ENCODE measurements around the gene MGAT3. TPM values are rescaled to one million over a fixed set of nuclear protein-coding genes. Genes with fewer than 3 reads are reported as not detected.

The MGAT3 gene
- total and polyA plus RNA-seq, 8 donors: 0.89 to 12.0 (median 1.6) TPM

DNA sequence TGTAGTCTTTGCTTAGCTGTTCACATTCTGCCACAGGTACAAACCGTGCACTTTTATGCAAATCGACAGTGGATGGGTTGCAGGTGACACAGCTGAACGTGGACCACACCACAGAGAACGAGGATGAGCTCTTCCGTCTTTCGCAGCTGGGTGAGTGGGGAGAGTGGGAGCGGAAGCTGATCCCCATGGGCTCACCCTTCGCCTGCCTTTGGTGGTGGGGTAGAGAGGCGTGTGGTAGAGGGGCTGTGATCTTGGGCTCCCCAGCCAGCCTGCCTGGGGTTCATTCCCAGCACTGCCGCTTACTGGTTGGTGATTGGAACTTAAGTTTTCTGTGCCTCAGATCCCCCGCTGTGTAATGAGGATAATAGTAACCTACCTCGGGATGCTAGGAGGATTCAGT, 38.1 kb upstream of the MGAT3 start:
- Histone ChIP-seq H3K36me3 (peaks cover 72 to 93% (median 89%) of the 10 kb centered on the region in 4 donors), H3K9me3 (no peaks in the 10 kb centered on the region)
- intact Hi-C loops (cut with DNase I; ENCODE audit: low total_unique reads): no loop called here

DNA sequence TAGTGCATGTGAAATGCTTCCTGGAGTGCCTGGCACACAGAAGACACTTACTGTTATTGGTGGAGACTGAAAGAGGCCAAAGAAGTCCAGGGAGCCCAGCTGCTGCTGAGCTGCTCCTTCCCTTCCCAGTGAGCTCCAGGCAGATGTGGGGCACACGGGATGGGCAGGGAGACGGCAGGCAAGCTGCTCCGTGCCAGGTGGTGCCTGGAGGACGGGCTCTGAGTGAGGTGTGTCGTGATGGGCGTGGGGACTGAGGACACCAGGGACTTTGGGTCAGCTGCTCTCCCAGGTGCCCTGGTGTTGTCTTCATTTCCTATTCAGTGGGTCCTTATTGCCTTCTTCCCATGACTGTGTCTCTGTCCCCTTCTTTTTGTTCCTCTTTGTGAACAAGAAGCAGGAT, 37.7 kb upstream of the MGAT3 start:
- intact Hi-C loops (cut with DNase I; ENCODE audit: low total_unique reads): no loop called here
- peaks cover 76 to 97% (median 93%) of the 10 kb centered on the region in 4 donors for H3K36me3 ChIP-seq

More for the DNA sequence above, 38.1 kb upstream of the MGAT3 start:
- WGBS, 5 donors: 89 to 96% (median 91%) methylated on average over 11 to 12 of the region's 12 CpGs
- Histone ChIP-seq H3K4me1 (peaks cover 0 to 10% (median 4%) of the 10 kb centered on the region in 4 donors), H3K27me3 (no peaks in the 10 kb centered on the region), H3K27ac (no peak overlapping the region), H3K4me3 (no peak overlapping the region)
- DNase-seq: no peak
- TF ChIP-seq EP300 (IDR thresholded peaks at IDR 0.05) (no peak), POLR2AphosphoS5 (IDR thresholded peaks at IDR 0.05) (no peak), POLR2A (IDR thresholded peaks at IDR 0.05) (no peak)
- TF ChIP-seq, protein P1, sequence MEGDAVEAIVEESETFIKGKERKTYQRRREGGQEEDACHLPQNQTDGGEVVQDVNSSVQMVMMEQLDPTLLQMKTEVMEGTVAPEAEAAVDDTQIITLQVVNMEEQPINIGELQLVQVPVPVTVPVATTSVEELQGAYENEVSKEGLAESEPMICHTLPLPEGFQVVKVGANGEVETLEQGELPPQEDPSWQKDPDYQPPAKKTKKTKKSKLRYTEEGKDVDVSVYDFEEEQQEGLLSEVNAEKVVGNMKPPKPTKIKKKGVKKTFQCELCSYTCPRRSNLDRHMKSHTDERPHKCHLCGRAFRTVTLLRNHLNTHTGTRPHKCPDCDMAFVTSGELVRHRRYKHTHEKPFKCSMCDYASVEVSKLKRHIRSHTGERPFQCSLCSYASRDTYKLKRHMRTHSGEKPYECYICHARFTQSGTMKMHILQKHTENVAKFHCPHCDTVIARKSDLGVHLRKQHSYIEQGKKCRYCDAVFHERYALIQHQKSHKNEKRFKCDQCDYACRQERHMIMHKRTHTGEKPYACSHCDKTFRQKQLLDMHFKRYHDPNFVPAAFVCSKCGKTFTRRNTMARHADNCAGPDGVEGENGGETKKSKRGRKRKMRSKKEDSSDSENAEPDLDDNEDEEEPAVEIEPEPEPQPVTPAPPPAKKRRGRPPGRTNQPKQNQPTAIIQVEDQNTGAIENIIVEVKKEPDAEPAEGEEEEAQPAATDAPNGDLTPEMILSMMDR (IDR thresholded peaks at IDR 0.05): no peak

DNA sequence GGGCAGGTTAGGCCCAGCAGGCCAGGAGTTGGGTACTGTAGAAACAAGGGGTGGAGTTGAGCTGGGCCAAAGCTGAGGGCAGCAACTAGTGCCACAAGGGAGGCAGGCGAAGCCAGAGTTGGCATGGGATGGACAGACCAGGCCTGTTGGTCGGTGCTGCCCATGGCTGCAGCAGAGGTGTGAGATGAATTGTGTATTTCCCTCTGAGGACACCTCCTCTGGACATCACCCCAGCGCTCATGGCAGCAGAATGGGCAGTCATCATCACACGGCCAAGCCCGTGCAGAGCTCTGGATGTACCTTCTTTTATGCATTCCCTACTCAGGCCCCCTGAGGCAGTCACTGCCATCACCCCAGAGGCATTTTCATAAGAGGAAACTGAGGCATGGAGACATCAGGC, 36.9 kb upstream of the MGAT3 start:
- peaks cover 84 to 100% (median 99%) of the 10 kb centered on the region in 4 donors for H3K36me3 ChIP-seq
- no peaks in the 10 kb centered on the region for H3K27me3 ChIP-seq
- no peak for DNase-seq
- TF ChIP-seq, protein P1 (IDR thresholded peaks at IDR 0.05): no peak
- TF ChIP-seq POLR2A (IDR thresholded peaks at IDR 0.05) (no peak), POLR2AphosphoS5 (IDR thresholded peaks at IDR 0.05) (no peak), EP300 (IDR thresholded peaks at IDR 0.05) (no peak)
- intact Hi-C loops (cut with DNase I; ENCODE audit: low total_unique reads): no loop called here
- peaks cover 0 to 2% (median under 1%) of the 10 kb centered on the region in 4 donors for H3K4me1 ChIP-seq
- H3K27ac ChIP-seq: no peak overlapping the region
- WGBS, 5 donors: 84 to 95% (median 93%) methylated on average over 4 to 5 of the region's 5 CpGs
- H3K4me3 ChIP-seq: no peak overlapping the region
- H3K9me3 ChIP-seq: no peaks in the 10 kb centered on the region

More for the DNA sequence above, 37.7 kb upstream of the MGAT3 start:
- Histone ChIP-seq H3K4me3 (no peak overlapping the region), H3K9me3 (no peaks in the 10 kb centered on the region), H3K27ac (no peak overlapping the region), H3K27me3 (no peaks in the 10 kb centered on the region), H3K4me1 (peaks cover 0 to 8% (median 3%) of the 10 kb centered on the region in 4 donors)
- 88 to 94% (median 92%) methylated on average over 5 to 6 of the region's 6 CpGs for WGBS, 5 donors
- DNase-seq: no peak
- TF ChIP-seq, protein P1 (IDR thresholded peaks at IDR 0.05): no peak
- TF ChIP-seq EP300 (IDR thresholded peaks at IDR 0.05): no peak
- TF ChIP-seq POLR2A (IDR thresholded peaks at IDR 0.05): no peak

DNA sequence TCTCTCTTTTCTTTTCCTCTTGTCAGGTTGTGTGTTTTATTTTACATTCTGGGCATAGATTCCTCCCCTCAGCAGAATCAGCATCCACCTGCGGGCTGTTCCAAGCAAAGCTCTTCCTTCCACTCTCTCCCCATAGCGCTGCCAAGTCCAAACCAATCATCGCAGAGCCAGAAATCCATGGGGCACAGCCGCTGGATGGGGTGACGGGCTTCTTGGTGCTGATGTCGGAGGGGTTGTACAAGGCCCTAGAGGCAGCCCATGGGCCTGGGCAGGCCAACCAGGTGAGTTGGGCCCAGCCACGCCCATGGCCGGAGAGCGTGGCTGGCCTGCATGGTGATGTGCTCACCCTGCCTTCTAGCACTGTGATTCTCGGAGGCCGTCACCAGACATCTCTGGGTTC, 35.1 kb upstream of the MGAT3 start:
- no peaks in the 10 kb centered on the region for H3K27me3 ChIP-seq
- H3K27ac ChIP-seq: no peak overlapping the region
- no peaks in the 10 kb centered on the region for H3K4me1 ChIP-seq
- H3K4me3 ChIP-seq: no peak overlapping the region
- no peak for DNase-seq
- H3K9me3 ChIP-seq: no peaks in the 10 kb centered on the region
- peaks cover 75 to 100% (median 97%) of the 10 kb centered on the region in 4 donors for H3K36me3 ChIP-seq
- 92 to 99% (median 95%) methylated on average over 6 to 11 of the region's 11 CpGs for WGBS, 5 donors
- TF ChIP-seq, protein P1 (IDR thresholded peaks at IDR 0.05): no peak
- no peak for TF ChIP-seq POLR2A (IDR thresholded peaks at IDR 0.05)
- TF ChIP-seq EP300 (IDR thresholded peaks at IDR 0.05): no peak
- no peak for TF ChIP-seq POLR2AphosphoS5 (IDR thresholded peaks at IDR 0.05)
- intact Hi-C loops (cut with DNase I; ENCODE audit: low total_unique reads): no loop called here
